Erythroblast (primary cell): ENCODE data around the gene NDEL1.

Source experiments
- GATA1 ChIP-seq: IDR thresholded peaks from 2 replicates; pipeline ENCODE4 v1.6.1; 2011; ENCODE audit warnings: low read depth, mild to moderate bottlenecking, control low read depth, low read length, moderate library complexity
- POLR2A ChIP-seq: IDR thresholded peaks from 2 replicates; pipeline ENCODE4 v1.6.1; 2011; ENCODE audit warnings: mild to moderate bottlenecking, low read length

DNA sequence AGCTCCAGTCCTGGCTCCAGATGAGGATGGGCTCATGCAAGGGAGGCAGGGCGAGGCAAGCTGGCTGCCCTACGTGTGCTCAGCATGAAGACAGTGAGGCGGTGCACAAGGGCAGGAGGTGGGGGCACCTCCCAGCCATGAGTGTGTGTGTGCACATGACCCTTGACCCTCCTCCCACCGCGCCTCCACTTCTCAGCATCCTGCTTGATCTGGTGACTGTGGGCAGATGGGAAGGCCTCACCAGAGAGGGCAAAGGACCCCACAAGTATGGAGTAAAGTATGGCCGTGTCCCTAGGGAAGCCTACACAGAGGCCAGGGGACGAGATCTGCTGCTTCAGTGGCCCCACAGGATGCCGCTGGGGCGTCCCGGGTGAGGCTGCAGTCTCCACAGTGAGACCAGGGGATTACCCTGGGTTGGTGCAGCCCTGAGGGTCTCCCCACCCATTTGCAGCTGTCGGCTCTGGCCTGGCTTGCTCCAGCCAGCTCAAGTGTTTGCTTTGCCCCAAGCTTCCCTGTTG lies 30.1 kb upstream of the NDEL1 start:
- TF ChIP-seq POLR2A: no peak
- no peak for TF ChIP-seq GATA1
